Activated effector memory CD4-positive, alpha-beta T cell treated with anti-CD3 and anti-CD28 coated beads, Interleukin-2, amount 50 U/mL, for 16 hours (primary cell): ENCODE measurements around the gene ABR.
A peak's percentile ranks its signal among the peaks of the same experiment; 100 is the strongest.
"Not testable (repeated sequence)": the region's sequence is repeated elsewhere in the genome, so short reads cannot be mapped to it uniquely, and the experiment has no call there.

ENCODE experiments used
- DNase-seq: peaks from one replicate; pipeline ENCODE4 v3.0.0-alpha.2; 2020

Gene ABR

GRCh38 chr17:1112875-1113274 lies 66.9 kb downstream of the ABR start:
- no peak for DNase-seq

GRCh38 chr17:1111599-1112443 lies 68.0 kb downstream of the ABR start:
- DNase-seq = no peak

GRCh38 chr17:1110862-1111598 lies 68.8 kb downstream of the ABR start:
- peak; percentile 72 for DNase-seq

GRCh38 chr17:1110541-1110861 lies 69.3 kb downstream of the ABR start:
- no peak for DNase-seq

- DNase-seq = no peak
These were observed 69.9 kb downstream of the ABR start for GRCh38 chr17:1109606-1110540.

GRCh38 chr17:1108765-1109605 lies 70.8 kb downstream of the ABR start:
- peak; percentile 88 for DNase-seq

- DNase-seq = no peak
These were observed 71.4 kb downstream of the ABR start for GRCh38 chr17:1108478-1108764.

- peak; percentile 68 for DNase-seq
These were observed 71.9 kb downstream of the ABR start for GRCh38 chr17:1107777-1108477.

- no peak for DNase-seq
These were observed 72.6 kb downstream of the ABR start for GRCh38 chr17:1107083-1107776.

- DNase-seq = no peak
These were observed 75.6 kb downstream of the ABR start for GRCh38 chr17:1104222-1104621.

GRCh38 chr17:1100382-1100781 lies 79.4 kb downstream of the ABR start:
- DNase-seq = no peak

GRCh38 chr17:1099242-1099641 lies 80.5 kb downstream of the ABR start:
- no peak for DNase-seq

GRCh38 chr17:1097972-1098744 lies 81.6 kb downstream of the ABR start:
- not testable (repeated sequence) for DNase-seq

GRCh38 chr17:1096215-1096614 lies 83.6 kb downstream of the ABR start:
- no peak for DNase-seq

- no peak for DNase-seq
These were observed 84.0 kb downstream of the ABR start for GRCh38 chr17:1095853-1096173.

GRCh38 chr17:1095090-1095852 lies 84.5 kb downstream of the ABR start:
- DNase-seq = no peak

GRCh38 chr17:1094591-1094990 lies 85.2 kb downstream of the ABR start:
- DNase-seq = no peak

GRCh38 chr17:1091900-1092299 lies 87.9 kb downstream of the ABR start:
- no peak for DNase-seq

- DNase-seq = no peak
These were observed 88.6 kb downstream of the ABR start for GRCh38 chr17:1091190-1091534.
